ENCODE data around the gene LNX1. TPM values are rescaled to one million over a fixed set of nuclear protein-coding genes. Genes with fewer than 3 reads are reported as not detected.

The LNX1 gene
- total and polyA plus RNA-seq, 2 of the 8 experiments (the other 6 are each of a cell fraction or from before 2014, with no cell fraction given): 2.7 to 3.8 TPM

DNA sequence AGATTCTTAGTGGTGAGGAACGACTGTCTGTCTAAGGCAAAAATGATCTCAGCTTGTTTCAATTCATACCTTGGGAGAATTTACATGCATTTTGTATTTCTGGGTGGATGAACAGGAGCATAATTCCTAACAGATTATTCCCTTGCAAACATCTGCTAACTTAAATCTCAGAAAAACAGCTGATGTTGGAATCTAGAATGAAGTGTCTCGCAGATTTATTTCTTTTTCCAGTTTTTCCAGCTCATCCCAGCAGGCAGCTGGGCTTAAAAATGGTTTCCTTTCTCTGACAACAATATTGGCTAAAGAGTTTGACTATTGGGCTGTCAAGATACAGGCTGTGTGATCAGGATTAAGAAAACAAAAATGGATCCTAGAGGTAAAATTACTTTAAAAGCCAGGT lies 1.1 kb downstream of the LNX1 start:
- WGBS, 2 experiments (ENCODE audit: extremely low coverage in 1 of 2, insufficient coverage in 1 of 2, insufficient read length in 1 of 2, insufficient replicate concordance in 2 of 2, low coverage in 1 of 2, low lambda C conversion rate in 2 of 2, missing lambda C conversion rate in 1 of 2): 93% methylated on average over 2 of the region's 2 CpGs; no CpG with 5 or more reads in 1 of the 2 experiments
- no peak overlapping the region for H2BK15ac ChIP-seq (ENCODE audit: low read length)
- H3K23ac ChIP-seq (ENCODE audit: insufficient read length): no peak overlapping the region
- peak overlapping the region in 1 of 4 experiments; percentile 60; a peak in 1 of 8 replicates for H3K4me3 ChIP-seq (ENCODE audit: extremely low read depth in 1 of 4, insufficient read depth in 2 of 4, low read depth in 3 of 4, low read length in 4 of 4)
- no peak overlapping the region for H3K27ac ChIP-seq (ENCODE audit: low read depth, low read length)
- H3K36me3 ChIP-seq (ENCODE audit: control insufficient read depth in 2 of 4, insufficient read depth in 4 of 4, low read length in 3 of 4): no peaks in the 10 kb centered on the region
- H3K4me2 ChIP-seq (ENCODE audit: insufficient read depth in 1 of 2, low read depth in 2 of 2, low read length in 2 of 2): peak overlapping the region; percentile 72 to 98; a peak in 3 of 4 replicates
- no peak overlapping the region for H3K9ac ChIP-seq (replicated peaks in 1 of 4; ENCODE audit: extremely low read depth in 1 of 4, low read depth in 3 of 4, low read length in 3 of 4)
- H2BK20ac ChIP-seq (ENCODE audit: low read length): no peak overlapping the region
- H3K4ac ChIP-seq (replicated peaks; ENCODE audit: insufficient read length, low read depth, low read length): no peak overlapping the region
- H3K79me2 ChIP-seq (ENCODE audit: control insufficient read depth in 1 of 2, insufficient read depth in 2 of 2, low read length in 2 of 2): no peaks in the 10 kb centered on the region
- no peak overlapping the region for H4K91ac ChIP-seq (replicated peaks; ENCODE audit: insufficient read length, low read length)
- no peak overlapping the region for H2BK5ac ChIP-seq (ENCODE audit: low read depth, low read length)
- POLR2A ChIA-PET (ENCODE audit: partially characterized antibody): no interaction called here
- H3K27me3 ChIP-seq (replicated peaks in 1 of 4; ENCODE audit: control insufficient read depth in 3 of 4, extremely low read depth in 1 of 4, insufficient read depth in 3 of 4, low read length in 3 of 4): no peaks in the 10 kb centered on the region
- peaks cover 5 to 15% (median 9%) of the 10 kb centered on the region in 4 experiments for H3K4me1 ChIP-seq (replicated peaks in 1 of 4; ENCODE audit: control insufficient read depth in 3 of 4, insufficient read depth in 4 of 4, low read length in 3 of 4)
- H2AK5ac ChIP-seq (ENCODE audit: low read depth, low read length): no peak overlapping the region
- H3K23me2 ChIP-seq (ENCODE audit: low read depth, low read length): peaks cover 7% of the 10 kb centered on the region; the same call in 1 of the 2 replicates
- no peak overlapping the region for H4K8ac ChIP-seq (ENCODE audit: extremely low read depth, insufficient read depth, low read length)
- H4K20me1 ChIP-seq (replicated peaks in 1 of 2; ENCODE audit: control insufficient read depth in 1 of 2, insufficient read depth in 2 of 2, low read length in 2 of 2): no peaks in the 10 kb centered on the region
- H3K56ac ChIP-seq (replicated peaks; ENCODE audit: insufficient read length, low read depth, low read length): no peak overlapping the region
- no peak overlapping the region for H3K18ac ChIP-seq (ENCODE audit: extremely low read depth, low read length)
- H2AFZ ChIP-seq (ENCODE audit: low read length): no peak overlapping the region
- DNase-seq (ENCODE audit: low read depth in 1 of 2, low spot score in 2 of 2) (no peak), FAIRE-seq (no peak)
- no peak for TF ChIP-seq SAP30 (IDR thresholded peaks at IDR 0.05; ENCODE audit: insufficient read depth, insufficient replicate concordance, low read length)
- TF ChIP-seq, protein P1, sequence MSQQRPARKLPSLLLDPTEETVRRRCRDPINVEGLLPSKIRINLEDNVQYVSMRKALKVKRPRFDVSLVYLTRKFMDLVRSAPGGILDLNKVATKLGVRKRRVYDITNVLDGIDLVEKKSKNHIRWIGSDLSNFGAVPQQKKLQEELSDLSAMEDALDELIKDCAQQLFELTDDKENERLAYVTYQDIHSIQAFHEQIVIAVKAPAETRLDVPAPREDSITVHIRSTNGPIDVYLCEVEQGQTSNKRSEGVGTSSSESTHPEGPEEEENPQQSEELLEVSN (IDR thresholded peaks at IDR 0.05): no peak
- TF ChIP-seq TCF12 (IDR thresholded peaks at IDR 0.05; ENCODE audit: low read depth, low read length): no peak
- no peak for TF ChIP-seq SIX5 (IDR thresholded peaks at IDR 0.05; ENCODE audit: low read depth, low read length)
- TF ChIP-seq JUND (IDR thresholded peaks at IDR 0.05; ENCODE audit: low read length): no peak
- no peak for TF ChIP-seq HDAC6 (IDR thresholded peaks at IDR 0.05; ENCODE audit: low read depth, low read length)
- TF ChIP-seq RNF2 (IDR thresholded peaks at IDR 0.05; ENCODE audit: borderline replicate concordance, low read depth, low read length, missing control alignments, poor library complexity, severe bottlenecking): no peak
- no peak for TF ChIP-seq SRF (IDR thresholded peaks at IDR 0.05; ENCODE audit: low read depth, low read length)
- no peak for TF ChIP-seq RAD21 (IDR thresholded peaks at IDR 0.05 in 1 of 2, conservative IDR thresholded peaks at IDR 0.05 in 1 of 2; ENCODE audit: low read depth in 2 of 2, low read length in 2 of 2)
- no peak for TF ChIP-seq BCL11A (IDR thresholded peaks at IDR 0.05; ENCODE audit: low read depth in 2 of 2, low read length in 2 of 2)
- H3K14ac ChIP-seq (ENCODE audit: insufficient read length): no peak overlapping the region
- no peak overlapping the region for H2BK12ac ChIP-seq (ENCODE audit: low read depth, low read length)
- H3K79me1 ChIP-seq (ENCODE audit: low read depth, low read length): no peaks in the 10 kb centered on the region
- H2BK120ac ChIP-seq (replicated peaks; ENCODE audit: low read depth, low read length): no peak overlapping the region
- CTCF ChIA-PET (ENCODE audit: partially characterized antibody): interaction anchor here (0.6 to 0.9 kb wide), 2 partner anchors 20 to 99 kb away, joined by 4 to 6 read pairs; no protein-coding TSS in a partner anchor
- no peak overlapping the region for H4K5ac ChIP-seq (ENCODE audit: insufficient read length, low read depth, low read length)
- H3K9me3 ChIP-seq (ENCODE audit: insufficient read depth in 2 of 2, low read depth in 1 of 2, low read length in 1 of 2): no peaks in the 10 kb centered on the region

Measured in H1 (cell line).